NOMO-1 (cell line): Measurements from ENCODE around the gene LDLRAD4.

Experiments used
- DNase-seq, 2 experiments: peaks; one replicate each; lab custom pipeline; 2025; ENCODE audit not compliant: unreplicated experiment in 2 of 2; lab: John Stamatoyannopoulos, UW

LDLRAD4 gene

DNA sequence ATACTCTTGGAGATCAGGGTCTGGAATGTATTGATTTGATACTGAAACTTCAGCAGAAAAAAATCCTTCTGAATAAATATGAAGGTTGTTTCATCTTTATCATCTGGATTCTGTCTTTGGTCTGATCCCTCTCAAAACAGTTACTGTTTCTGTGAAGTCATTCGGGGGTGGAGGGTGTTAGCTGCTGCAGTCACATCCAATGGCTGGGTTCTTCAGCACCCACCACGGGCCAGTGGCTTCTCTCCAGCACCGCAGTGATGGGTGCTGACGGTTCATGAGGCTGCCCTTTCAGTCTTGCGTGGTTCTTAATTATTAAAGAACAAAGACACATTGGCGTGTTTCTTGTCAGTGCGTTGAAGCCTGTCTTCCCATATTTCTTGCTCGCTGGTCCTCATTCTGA is 148.0 kb downstream of the LDLRAD4 start:
- DNase-seq: no peak

- DNase-seq: no peak
These were observed 148.7 kb downstream of the LDLRAD4 start for GRCh38 chr18:13366962-13367892.

GRCh38 chr18:13368080-13368813 is 149.7 kb downstream of the LDLRAD4 start:
- DNase-seq: no peak

GRCh38 chr18:13369353-13369752 is 150.8 kb downstream of the LDLRAD4 start:
- no peak for DNase-seq

DNA sequence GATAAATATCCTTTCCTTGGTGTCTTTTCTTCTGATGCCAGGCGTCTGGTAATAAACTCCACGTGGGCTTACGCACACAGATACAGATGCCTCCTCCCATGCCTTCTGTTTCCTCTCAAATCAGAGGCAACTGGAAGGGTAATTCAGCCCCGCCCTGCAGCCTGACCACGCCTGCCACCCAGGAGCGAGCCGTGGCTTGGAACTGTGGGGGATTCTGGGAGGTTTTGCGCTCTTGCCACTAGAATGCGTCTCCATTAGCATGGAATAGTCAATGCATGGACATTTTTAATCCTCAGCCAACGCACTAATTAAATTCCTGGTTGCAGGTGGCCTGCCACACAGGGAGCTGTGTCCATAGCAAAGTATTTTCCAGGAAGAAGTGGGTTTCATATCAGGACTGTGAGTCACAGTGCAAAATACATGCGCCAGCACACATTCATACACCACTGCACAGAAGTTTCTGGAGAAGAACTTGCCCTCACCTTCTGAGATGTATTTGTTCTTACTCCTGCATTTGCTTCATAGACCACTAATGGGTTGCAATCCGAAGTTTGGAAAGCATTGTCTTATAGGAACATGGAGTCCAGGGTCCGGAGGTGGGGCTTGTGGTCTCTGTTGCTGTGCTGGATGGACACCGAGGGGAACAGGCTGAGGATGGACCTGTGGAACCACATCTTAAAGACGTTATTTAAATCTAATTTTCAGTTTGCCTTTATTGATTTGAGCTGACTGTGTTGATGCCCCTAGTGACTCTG is 151.4 kb downstream of the LDLRAD4 start:
- DNase-seq: no peak

GRCh38 chr18:13370995-13371625 is 152.6 kb downstream of the LDLRAD4 start:
- DNase-seq: no peak

DNA sequence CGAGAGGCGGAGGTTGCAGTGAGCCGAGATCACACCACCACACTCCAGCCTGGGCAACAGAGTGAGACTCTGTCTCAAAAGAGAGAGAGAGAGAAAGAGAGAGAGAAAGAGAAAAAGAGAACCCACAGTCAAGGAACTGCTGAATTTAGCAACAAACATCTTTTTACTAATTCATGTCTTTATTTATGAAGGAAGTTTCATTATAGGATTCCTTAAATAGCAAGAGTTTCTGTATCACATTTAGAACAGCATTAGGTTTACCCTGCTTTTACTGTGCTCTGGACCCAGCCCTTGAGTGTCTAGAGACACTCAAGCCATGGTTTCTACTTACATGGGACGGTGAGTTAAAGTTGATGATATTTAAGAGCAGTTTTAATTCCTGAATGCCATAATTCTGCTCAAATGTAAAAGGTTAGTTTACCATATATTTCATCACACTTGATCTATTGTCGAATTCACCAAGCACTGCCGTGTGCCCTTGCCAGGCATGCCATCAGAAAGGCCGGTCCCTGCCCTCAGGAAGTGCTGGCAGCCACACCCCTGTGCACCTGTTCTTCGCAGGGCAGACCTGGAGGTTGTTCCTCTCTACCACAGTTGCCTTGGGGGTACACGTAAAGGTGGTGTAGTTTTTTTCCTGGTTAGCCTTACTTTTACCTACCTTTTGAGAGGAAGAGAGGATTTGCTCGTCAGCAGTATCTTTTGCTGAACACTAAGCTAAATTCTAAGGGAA is 153.3 kb downstream of the LDLRAD4 start:
- no peak for DNase-seq

DNA sequence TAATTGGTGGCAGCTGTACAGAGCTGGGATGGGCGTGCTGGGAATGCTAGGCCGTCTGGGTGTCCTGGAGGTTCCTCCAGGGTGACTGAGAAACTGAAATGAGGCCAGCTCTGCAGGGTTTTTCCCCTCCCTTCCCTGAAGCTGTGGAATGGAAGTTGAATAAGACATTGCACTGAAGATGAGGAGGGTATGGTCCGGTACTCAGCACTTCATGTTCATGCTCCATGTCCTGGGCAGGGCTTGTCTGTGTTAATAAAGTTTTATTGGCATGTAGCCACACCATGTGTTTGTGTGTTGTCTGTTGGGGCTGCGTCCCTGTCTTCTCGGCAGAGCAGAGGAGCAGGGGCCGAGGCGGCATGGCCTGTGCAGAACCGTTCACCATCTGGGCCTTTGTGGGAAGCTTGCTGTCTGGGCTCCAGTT is 154.0 kb downstream of the LDLRAD4 start:
- DNase-seq: no peak

GRCh38 chr18:13374096-13374467 is 155.5 kb downstream of the LDLRAD4 start:
- no peak for DNase-seq

DNA sequence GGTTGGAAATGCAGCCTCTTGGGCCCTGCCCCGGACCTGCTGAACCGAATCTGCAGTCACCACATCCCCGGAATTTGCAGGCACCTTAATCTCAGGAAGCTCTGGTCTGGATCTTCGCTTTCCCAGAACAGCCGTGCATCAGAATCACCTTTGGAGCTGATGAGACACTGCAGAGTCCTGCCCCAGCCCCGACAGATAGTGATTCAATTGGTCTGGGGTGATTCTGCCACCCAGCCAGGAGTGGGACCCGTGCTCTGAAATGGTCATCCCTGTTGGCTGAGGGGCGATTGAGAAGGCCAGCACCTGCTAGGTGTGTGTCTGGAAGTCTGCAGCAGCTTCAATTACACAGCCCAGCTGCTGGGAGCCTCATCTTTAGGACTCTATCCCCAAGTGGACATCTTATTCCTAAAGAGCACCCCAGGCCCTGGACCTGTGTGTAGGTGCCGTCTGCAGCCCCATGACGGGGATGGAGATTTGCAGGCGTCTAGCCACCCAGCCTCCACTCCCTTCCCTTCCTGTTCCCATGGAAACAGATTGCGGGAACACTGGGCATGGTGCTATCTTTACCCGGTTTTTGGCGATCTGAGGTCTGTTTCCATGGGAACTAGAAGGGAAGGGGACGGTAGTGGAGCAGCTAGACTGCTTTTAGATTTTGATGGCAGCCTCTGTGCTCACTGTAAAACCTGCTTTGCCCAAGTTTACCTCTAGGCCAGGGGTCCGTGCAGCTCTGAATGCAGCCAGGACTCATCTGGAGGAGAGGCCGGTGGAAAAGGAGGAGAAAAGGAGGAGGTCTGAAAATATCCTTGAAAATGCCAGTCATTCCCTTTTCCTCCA is 156.1 kb downstream of the LDLRAD4 start:
- no peak for DNase-seq

DNA sequence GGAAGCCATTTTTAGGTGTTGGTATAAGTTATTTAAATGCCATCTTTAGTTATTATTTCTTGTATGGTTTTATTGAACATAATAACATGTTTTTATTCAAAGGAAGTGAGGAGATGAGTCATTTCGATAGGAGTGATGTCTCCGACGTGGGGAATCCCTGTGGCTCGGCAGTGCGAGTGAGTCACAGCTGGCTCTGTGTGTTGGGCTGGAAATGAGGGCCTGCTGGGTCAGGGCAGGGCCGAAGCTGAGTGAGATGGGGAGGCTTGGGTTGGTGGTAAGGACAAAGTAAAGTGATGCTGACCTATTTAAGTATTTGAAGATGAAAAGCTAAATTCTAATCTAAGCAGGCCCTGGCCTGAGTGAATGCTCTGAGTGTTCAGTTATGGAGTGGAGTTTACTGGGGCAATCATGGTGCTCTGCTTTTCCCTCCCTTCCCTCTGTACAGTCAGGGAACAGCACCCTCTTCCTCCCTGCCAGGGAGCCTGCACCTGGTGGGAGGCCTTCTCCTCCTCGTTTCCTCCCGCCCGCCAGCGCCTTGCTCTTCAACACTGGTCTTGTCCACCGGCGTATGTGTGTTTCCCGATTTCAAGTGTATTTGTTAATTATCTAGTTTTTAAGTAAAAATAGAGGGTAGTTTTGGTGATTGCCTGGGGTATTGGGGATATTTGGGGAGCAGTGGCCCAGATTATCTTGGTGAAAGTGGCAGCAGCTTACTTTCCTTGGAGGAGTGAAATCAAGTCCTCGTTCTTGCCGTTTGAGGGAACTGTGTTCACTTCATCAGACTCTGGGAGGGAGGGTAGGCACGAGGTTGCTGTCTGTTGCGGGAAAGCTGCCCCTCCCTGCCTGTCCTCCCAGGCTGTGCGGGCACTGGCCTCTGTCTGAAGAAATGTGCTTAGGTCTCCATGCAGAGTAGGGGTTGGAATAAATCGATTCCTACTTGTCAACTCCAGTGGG is 157.0 kb downstream of the LDLRAD4 start:
- no peak for DNase-seq

DNA sequence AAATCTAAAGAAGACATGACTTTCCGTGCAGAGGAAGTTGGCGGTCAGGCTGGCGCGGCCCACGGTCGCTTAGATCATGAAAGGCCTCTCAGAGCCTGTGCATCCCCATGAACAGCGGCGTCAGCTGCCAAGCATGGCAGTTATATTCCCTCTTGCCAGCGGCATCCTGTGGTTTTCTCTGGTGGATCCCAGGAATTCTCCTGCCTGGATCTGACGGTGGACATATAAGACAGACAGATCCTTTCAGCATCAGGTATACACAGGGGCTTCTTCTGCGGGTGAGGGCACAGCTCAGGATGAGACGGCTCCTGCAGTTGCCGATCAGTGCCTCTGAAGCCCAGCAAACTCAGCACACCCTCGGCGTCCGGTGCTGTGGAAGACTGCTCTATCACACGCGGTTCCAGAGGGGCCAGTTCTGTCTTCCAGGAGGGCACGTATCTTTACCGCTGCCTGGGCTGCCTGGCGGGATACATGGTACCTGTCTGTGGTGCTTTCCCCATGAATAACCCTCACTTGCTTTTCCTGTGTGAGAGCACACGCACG is 157.8 kb downstream of the LDLRAD4 start:
- no peak for DNase-seq

DNA sequence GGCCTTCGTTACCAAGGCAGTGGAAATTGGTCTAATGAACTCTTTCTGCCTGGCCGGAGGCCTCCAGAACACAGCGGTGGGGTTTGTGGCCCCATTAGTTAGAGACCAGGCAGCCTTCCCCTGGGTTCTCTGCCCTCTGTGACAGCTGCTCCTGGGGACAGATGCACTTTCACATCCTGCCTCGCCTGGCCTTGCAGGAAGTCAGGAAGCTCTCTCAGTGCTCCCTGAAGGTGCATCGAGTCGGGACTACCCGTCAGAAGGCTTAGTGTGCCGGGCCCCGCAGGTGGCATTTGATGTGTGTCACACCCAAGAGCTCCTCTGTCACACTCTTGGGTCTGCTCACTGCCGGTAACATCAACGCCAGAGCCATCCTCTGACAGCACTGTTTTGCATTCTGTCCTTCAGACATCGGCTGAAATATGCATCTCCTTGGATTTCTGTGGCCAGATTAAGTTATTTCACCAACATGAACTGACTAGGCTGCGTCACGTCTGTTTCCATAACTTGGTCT is 158.3 kb downstream of the LDLRAD4 start:
- no peak for DNase-seq

DNA sequence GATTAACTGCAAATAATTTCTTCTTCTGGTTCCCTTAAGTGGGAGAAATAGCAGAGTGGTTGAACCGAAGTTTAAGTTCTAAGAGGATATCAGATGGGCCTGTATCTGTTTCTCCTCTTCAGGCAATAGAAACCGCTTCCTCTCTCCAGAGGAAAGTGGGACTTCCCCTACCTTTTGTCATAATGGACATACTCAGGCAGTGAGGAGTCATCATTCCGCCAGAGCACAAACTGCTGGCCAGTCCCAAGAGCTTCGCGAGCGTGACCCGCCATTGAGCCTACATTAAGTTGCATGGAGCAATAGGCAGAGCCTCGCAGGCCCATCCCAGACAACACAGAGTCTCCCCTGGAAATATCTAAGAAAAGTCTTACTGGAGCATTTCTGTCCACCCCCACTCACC is 158.9 kb downstream of the LDLRAD4 start:
- DNase-seq: peak in 1 of 2 experiments; percentile 14

GRCh38 chr18:13378150-13378549 is 159.6 kb downstream of the LDLRAD4 start:
- DNase-seq: no peak

GRCh38 chr18:13379062-13379865 is 160.7 kb downstream of the LDLRAD4 start:
- no peak for DNase-seq
